Activated CD4-positive, alpha-beta T cell treated with anti-CD3 and anti-CD28 coated beads, Interleukin-2, amount 10 ng/mL, durations not matched to agents 7 days and 5 days (primary cell): ENCODE results near the gene INTS11. TPM values are rescaled to one million over a fixed set of nuclear protein-coding genes. Genes with fewer than 3 reads are reported as not detected.

ENCODE experiments used
- CTCF ChIA-PET: fragments of 350-600 bp; sonication (Branson Sonifier 250); formaldehyde crosslinking; loops from one replicate; lab custom pipeline; 2021; ENCODE audit warnings: antibody characterized with exemption; lab: Charles Lee
- POLR2A ChIA-PET: fragments of 350-600 bp; sonication (Branson Sonifier 250); formaldehyde crosslinking; loops from one replicate; lab custom pipeline; 2021; ENCODE audit warnings: antibody characterized with exemption; lab: Charles Lee
- DNase-seq: peaks from one replicate; pipeline ENCODE4 v3.0.0-alpha.2; 2020
- H3K27ac Mint-ChIP-seq: one replicate; pipeline ENCODE4 v1.8.0; 2021; ENCODE audit warnings: mild to moderate bottlenecking, moderate library complexity, mixed read lengths
- H3K27me3 Mint-ChIP-seq: one replicate; pipeline ENCODE4 v1.8.0; 2021; ENCODE audit warnings: mixed read lengths
- H3K36me3 Mint-ChIP-seq: one replicate; pipeline ENCODE4 v1.8.0; 2021; ENCODE audit warnings: low read depth, mixed read lengths
- H3K4me1 Mint-ChIP-seq: one replicate; pipeline ENCODE4 v1.8.0; 2021; ENCODE audit warnings: mixed read lengths
- H3K4me3 Mint-ChIP-seq: one replicate; pipeline ENCODE4 v1.8.0; 2021; ENCODE audit warnings: mild to moderate bottlenecking, moderate library complexity, mixed read lengths
- H3K9me3 Mint-ChIP-seq: one replicate; pipeline ENCODE4 v1.8.0; 2021; ENCODE audit warnings: mixed read lengths
- total RNA-seq, 2 experiments: library from RNA; stranded (reverse); gene quantifications; one replicate each; pipeline ENCODE4 v1.2.3, GENCODE V29; 2021

INTS11 gene
- total RNA-seq, 2 experiments from 2014 or later = 123 to 126 TPM

DNA sequence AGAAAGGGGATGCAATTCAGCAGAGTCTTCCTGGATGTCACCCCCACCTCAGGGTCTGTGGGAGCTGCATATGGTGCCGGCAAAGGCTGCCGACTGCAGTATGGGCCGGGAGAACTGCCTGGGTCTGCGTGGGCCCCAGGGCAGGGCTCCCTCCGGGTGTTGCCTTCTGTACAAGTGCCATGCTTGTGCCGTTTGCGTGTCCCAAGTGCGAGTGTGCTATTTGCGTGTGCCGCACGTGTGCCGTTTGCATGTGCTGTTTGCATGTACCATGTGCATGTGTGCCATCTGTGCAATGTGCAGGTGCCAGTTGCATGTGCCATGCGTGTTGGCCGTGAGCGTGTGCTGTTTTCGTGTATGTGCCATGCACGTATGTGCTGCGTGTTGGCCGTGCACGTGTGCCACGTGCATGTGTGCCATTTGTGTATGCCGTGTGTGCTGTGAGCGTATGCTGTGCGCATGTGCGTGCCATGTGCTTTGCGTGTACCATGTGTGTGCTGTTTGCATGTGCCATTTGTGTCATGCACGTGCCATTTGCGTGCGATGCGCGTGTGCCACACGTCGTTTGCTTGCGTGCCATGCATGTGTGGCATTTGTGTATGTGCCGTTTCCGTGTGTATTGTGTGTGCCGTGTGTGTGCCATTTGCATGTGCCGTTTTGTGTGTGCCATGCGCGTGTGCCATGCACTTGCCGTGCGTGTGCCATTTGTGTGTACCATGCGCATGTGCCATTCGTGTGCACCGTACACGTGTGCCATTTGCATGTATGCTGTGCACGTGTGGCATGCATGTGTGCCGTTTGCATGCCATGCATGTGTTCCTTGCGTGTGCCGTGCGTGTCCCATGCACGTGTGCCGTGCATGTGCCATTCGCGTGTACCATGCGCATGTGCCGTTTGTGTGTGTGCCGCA, 5.1 kb upstream of the INTS11 start:
- CTCF ChIA-PET = interaction anchor here (0.8 kb wide), 1 partner anchor 46 kb away, joined by 3 read pairs; no protein-coding TSS in a partner anchor

DNA sequence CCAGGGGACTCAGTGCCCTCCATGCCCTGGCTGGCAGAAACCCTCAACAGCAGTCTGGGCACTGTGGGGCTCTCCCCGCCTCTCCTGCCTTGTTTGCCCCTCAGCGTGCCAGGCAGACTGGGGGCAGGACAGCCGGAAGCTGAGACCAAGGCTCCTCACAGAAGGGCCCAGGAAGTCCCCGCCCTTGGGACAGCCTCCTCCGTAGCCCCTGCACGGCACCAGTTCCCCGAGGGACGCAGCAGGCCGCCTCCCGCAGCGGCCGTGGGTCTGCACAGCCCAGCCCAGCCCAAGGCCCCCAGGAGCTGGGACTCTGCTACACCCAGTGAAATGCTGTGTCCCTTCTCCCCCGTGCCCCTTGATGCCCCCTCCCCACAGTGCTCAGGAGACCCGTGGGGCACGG, 3.8 kb upstream of the INTS11 start:
- H3K9me3 Mint-ChIP-seq = no peaks in the 10 kb centered on the region
- no peaks in the 10 kb centered on the region for H3K27me3 Mint-ChIP-seq
- peaks cover 18% of the 10 kb centered on the region for H3K4me1 Mint-ChIP-seq
- ChIA-PET CTCF (interaction anchor here (0.8 to 1.4 kb wide), 2 partner anchors 44 to 47 kb away, joined by 3 read pairs; no protein-coding TSS in a partner anchor), POLR2A (no interaction called here)
- H3K4me3 Mint-ChIP-seq = no peak overlapping the region
- peaks cover 3% of the 10 kb centered on the region for H3K36me3 Mint-ChIP-seq
- DNase-seq = no peak
- no peak overlapping the region for H3K27ac Mint-ChIP-seq

More for the DNA sequence above, 5.1 kb upstream of the INTS11 start:
- POLR2A ChIA-PET = no interaction called here
- H3K9me3 Mint-ChIP-seq = no peaks in the 10 kb centered on the region
- peaks cover 2% of the 10 kb centered on the region for H3K36me3 Mint-ChIP-seq
- no peaks in the 10 kb centered on the region for H3K27me3 Mint-ChIP-seq
- H3K4me3 Mint-ChIP-seq = no peak overlapping the region
- DNase-seq = no peak
- H3K27ac Mint-ChIP-seq = no peak overlapping the region
- H3K4me1 Mint-ChIP-seq = peaks cover 12% of the 10 kb centered on the region

DNA sequence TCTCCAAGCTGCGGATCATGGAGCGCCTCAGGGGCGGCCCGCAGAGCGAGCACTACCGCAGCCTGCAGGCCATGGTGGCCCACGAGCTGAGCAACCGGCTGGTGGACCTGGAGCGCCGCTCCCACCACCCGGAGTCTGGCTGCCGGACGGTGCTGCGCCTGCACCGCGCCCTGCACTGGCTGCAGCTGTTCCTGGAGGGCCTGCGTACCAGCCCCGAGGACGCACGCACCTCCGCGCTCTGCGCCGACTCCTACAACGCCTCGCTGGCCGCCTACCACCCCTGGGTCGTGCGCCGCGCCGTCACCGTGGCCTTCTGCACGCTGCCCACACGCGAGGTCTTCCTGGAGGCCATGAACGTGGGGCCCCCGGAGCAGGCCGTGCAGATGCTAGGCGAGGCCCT, 2.8 kb upstream of the INTS11 start:
- no peak overlapping the region for H3K27ac Mint-ChIP-seq
- no peaks in the 10 kb centered on the region for H3K9me3 Mint-ChIP-seq
- no peak for DNase-seq
- H3K4me3 Mint-ChIP-seq = no peak overlapping the region
- H3K36me3 Mint-ChIP-seq = peaks cover 3% of the 10 kb centered on the region
- ChIA-PET POLR2A (no interaction called here), CTCF (interaction anchor here (1.2 to 1.4 kb wide), 3 partner anchors 18 to 45 kb away, joined by 3 read pairs; no protein-coding TSS in a partner anchor)
- no peaks in the 10 kb centered on the region for H3K27me3 Mint-ChIP-seq
- H3K4me1 Mint-ChIP-seq = peaks cover 24% of the 10 kb centered on the region

DNA sequence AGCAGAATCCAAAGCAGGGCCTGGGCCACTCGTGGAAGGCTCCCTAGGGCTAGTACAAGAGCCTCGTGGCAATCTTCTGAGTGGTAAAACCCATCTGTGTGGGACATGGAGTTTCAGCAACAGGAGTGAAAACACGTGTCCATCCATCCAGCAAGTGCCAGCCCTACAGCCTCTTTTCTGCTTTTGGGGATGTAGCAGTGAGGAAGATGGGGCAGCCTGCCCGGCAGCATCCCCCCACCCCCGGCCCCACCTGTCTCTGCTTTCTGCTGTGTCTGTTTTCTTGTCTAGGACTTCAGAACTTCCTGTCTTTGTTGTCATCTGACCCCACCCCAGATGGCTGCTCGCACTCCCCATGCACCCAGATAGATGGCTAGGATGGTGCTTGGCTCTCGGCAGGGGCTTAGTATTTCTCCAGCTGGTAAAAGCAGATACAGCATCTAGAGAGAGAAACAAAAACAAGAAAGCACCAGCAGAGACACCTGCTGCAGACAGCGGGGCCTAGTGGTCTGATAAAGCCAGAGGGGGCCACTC, 1.7 kb upstream of the INTS11 start:
- no peaks in the 10 kb centered on the region for H3K9me3 Mint-ChIP-seq
- H3K36me3 Mint-ChIP-seq = peaks cover 5% of the 10 kb centered on the region
- no peaks in the 10 kb centered on the region for H3K27me3 Mint-ChIP-seq
- ChIA-PET POLR2A (no interaction called here), CTCF (interaction anchor here (0.9 to 1.3 kb wide), 2 partner anchors 20 to 22 kb away, joined by 3 read pairs; no protein-coding TSS in a partner anchor)
- H3K27ac Mint-ChIP-seq = peak overlapping the region; percentile 75
- H3K4me1 Mint-ChIP-seq = peaks cover 27% of the 10 kb centered on the region
- H3K4me3 Mint-ChIP-seq = peak overlapping the region; percentile 75
- no peak for DNase-seq

DNA sequence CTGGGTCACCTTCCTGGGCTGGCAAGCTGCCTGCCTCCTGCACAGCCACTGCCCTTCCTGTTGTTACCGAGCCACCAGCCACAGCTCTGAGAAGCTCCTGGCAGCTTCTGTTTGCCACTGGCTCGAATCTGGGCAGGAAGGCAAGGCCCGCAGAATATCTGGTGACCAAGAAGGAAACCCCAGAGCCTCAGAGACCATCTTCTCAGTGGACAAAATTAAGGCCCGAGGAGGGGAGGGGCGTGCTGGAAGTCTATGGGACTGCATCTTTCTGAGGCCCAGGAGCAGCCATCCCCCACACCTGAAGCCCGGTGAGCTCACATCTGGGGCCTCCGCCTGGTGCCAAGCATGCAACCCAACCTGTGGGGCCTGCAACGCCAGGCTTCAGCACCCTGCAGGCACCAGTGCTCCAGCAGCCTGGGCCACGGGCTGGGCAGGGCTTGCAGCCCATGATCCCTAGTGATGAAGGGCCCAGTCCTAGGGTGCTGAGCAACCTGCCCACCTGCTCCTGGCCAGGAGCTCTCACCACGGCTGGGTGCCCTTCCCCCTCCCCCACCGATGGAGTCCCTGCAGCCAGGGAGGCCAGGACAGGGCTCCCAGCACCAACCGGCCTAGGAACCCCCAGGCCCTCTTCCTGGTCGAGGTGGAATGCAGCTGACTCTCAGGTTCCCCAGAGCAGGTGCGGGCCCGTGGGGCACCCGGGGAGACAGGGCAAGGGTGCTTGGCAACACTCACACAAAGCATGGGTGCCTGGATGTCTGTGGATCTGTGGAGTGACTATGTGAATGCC, 1.0 kb upstream of the INTS11 start:
- Mint-ChIP-seq H3K36me3 (peaks cover 5% of the 10 kb centered on the region), H3K9me3 (no peaks in the 10 kb centered on the region), H3K4me3 (peak overlapping the region; percentile 75), H3K27ac (peak overlapping the region; percentile 85), H3K27me3 (no peaks in the 10 kb centered on the region), H3K4me1 (peaks cover 27% of the 10 kb centered on the region)
- POLR2A ChIA-PET = no interaction called here
- CTCF ChIA-PET = interaction anchor here (0.9 kb wide), 1 partner anchor 23 kb away, joined by 3 read pairs; no protein-coding TSS in a partner anchor
- DNase-seq = no peak

DNA sequence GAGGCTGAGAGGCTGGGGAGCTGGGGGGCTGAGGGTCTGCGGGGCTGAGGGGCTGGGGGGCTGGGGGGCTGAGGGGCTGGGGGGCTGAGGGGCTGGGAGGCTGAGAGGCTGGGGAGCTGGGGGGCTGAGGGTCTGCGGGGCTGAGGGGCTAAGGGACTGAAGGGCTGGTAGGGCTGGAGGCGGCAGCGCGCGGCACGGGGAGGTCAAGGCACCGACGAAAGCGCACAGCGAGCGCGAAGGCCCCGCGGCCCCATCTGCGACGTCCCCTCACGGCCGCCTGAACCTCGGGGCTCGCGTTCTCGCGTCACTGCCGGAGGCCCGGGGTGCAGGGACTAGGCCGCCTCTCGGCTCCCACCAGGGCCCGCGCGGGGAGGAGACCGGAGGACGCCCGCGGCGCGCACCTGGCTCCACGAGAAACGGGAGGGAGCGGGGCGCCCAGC, 356 bp downstream of the INTS11 start:
- Mint-ChIP-seq H3K36me3 (peaks cover 7% of the 10 kb centered on the region), H3K9me3 (no peaks in the 10 kb centered on the region), H3K27ac (peak overlapping the region; percentile 54), H3K4me1 (peaks cover 27% of the 10 kb centered on the region), H3K4me3 (peak overlapping the region; percentile 85), H3K27me3 (no peaks in the 10 kb centered on the region)
- no peak for DNase-seq
- CTCF ChIA-PET = no interaction called here
- POLR2A ChIA-PET = no interaction called here

DNA sequence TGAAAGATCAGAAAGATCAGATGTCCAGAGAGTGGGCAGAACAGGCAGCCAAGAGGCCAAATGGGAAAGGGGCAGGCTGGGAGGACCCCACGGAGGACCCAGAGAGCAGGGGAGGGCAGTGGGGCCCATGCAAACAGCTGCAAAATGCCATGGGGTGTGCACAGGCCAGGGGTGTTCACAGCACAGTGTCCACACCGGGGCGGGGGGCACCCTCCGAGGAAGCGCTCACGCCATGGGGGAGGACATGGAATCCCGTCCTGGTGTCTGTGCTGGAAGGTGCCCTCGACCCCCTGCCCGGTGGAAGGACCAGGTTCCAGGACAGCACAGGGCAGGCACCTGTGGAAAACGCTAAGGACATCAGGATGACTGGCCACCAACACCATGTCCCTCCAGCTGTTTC, 1.5 kb downstream of the INTS11 start:
- Mint-ChIP-seq H3K27ac (peak overlapping the region; percentile 73), H3K4me3 (peak overlapping the region; percentile 84), H3K4me1 (peaks cover 27% of the 10 kb centered on the region), H3K9me3 (no peaks in the 10 kb centered on the region), H3K36me3 (peaks cover 10% of the 10 kb centered on the region), H3K27me3 (no peaks in the 10 kb centered on the region)
- no peak for DNase-seq
- ChIA-PET POLR2A (no interaction called here), CTCF (interaction anchor here (0.5 kb wide), 1 partner anchor 57 kb away, joined by 5 read pairs; no protein-coding TSS in a partner anchor)

DNA sequence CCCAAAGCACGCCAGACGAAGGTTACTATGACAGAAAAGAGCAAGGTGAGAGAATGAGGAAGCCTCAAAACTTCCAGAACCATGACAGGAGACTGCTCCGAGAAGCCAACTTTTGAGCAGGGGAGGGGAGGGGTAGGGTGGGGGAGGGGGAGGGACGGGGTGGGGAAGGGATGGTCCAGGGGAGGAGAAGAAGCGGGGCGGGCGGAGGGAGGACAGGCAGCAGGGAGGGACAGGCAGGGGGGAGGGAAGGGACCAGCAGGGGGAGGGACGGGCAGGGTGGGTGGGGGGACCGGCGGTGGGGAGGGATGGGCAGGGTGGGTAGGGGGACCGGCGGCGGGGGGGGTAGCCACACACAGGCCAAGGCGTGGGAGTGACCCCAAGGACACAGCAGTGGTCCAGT, 2.0 kb downstream of the INTS11 start:
- CTCF ChIA-PET = no interaction called here
- Mint-ChIP-seq H3K36me3 (peaks cover 14% of the 10 kb centered on the region), H3K27me3 (no peaks in the 10 kb centered on the region), H3K4me3 (peak overlapping the region; percentile 57), H3K9me3 (no peaks in the 10 kb centered on the region), H3K4me1 (peaks cover 27% of the 10 kb centered on the region), H3K27ac (no peak overlapping the region)
- no peak for DNase-seq
- POLR2A ChIA-PET = no interaction called here

DNA sequence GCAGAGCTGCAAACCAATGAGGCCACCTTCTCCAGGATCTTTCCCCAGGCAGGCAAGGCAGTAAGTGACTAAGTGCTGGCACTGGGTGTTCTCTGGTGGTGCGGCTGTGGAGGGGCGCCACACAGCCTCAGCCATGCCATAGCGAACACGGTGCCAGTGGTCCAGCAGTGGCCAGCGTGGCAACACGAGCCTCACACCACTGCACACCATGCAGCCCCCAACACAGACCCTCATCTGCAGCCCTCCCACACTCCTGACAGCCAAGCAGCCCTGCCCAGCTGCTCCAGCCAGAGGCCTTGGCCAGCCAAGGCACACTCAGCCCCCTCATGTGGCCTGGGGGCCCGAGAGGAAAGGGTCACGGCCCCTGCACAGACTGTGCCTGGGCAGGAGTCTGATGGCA, 3.0 kb downstream of the INTS11 start:
- ChIA-PET CTCF (no interaction called here), POLR2A (no interaction called here)
- Mint-ChIP-seq H3K27me3 (no peaks in the 10 kb centered on the region), H3K9me3 (no peaks in the 10 kb centered on the region), H3K4me1 (peaks cover 24% of the 10 kb centered on the region), H3K27ac (peak overlapping the region; percentile 54), H3K36me3 (peaks cover 17% of the 10 kb centered on the region), H3K4me3 (no peak overlapping the region)
- no peak for DNase-seq

DNA sequence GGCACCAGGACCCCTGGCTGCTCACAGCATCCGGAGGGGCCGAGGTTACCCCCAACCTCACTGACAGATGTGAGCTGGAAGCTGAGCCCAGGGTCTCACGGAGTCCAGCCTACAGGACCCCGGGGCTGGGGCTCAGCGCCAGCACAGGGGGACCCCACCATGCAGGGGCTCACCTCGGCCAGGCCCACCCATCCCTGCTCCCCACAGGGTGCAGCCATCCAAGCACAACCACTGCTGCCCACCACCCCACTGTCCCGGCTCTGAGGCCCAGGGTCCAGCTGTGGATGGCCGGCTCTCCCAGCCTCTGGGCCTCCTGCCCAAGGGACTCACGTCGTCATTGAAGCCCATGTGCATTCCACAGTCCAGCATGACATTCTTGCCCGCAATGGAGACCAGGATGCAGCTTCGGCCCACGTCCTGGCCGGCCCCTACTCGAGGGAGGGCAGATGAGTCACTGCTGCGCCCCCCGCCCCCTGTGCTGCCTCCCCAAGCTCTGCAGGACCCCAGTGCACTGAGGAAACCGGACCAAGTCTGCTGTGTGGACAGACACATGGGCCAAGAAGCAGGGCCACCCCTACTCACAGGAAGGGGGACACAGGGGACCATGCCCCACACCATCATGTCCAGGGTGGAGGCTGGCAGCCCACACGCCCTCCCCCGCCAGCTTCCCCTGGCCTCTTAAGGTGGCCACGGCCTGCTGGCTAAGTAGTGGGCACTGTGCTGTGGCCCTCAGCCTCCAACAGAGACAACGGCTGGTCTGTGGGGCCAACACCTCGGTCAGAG, 3.6 kb downstream of the INTS11 start:
- ChIA-PET POLR2A (no interaction called here), CTCF (no interaction called here)
- Mint-ChIP-seq H3K36me3 (peaks cover 20% of the 10 kb centered on the region), H3K4me1 (peaks cover 18% of the 10 kb centered on the region), H3K9me3 (no peaks in the 10 kb centered on the region), H3K27ac (no peak overlapping the region), H3K27me3 (no peaks in the 10 kb centered on the region), H3K4me3 (no peak overlapping the region)
- no peak for DNase-seq

DNA sequence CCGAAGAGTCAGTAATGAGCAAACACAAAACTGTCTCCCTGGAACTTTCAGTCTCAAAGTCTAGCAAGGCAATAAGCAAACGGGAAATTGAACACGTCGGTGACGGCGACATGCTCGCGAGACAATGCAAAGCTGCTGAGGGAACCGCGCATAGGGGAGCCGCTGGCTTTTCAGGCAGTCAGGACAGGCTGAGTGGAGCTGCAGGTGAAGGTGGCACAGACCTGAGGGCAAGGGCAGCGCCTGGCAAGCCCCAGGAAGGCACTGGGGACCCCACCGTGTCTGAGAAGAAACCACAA, 4.9 kb downstream of the INTS11 start:
- no peaks in the 10 kb centered on the region for H3K27me3 Mint-ChIP-seq
- DNase-seq = no peak
- H3K36me3 Mint-ChIP-seq = peaks cover 24% of the 10 kb centered on the region
- CTCF ChIA-PET = no interaction called here
- POLR2A ChIA-PET = no interaction called here
- peaks cover 15% of the 10 kb centered on the region for H3K4me1 Mint-ChIP-seq
- no peaks in the 10 kb centered on the region for H3K9me3 Mint-ChIP-seq
- no peak overlapping the region for H3K4me3 Mint-ChIP-seq
- H3K27ac Mint-ChIP-seq = peak overlapping the region; percentile 65
